Germinal center (tissue), 1 donor: Measurements from ENCODE around the gene DNASE1L3.
A peak's percentile ranks its signal among the peaks of the same experiment; 100 is the strongest.
"Not testable (repeated sequence)": the region's sequence is repeated elsewhere in the genome, so short reads cannot be mapped to it uniquely, and the experiment has no call there.

ENCODE experiments used
- DNase-seq: peaks from one replicate; pipeline ENCODE4 v3.0.0; 2012; ENCODE audit warnings: mixed read lengths, low spot score

The DNASE1L3 gene, protein sequence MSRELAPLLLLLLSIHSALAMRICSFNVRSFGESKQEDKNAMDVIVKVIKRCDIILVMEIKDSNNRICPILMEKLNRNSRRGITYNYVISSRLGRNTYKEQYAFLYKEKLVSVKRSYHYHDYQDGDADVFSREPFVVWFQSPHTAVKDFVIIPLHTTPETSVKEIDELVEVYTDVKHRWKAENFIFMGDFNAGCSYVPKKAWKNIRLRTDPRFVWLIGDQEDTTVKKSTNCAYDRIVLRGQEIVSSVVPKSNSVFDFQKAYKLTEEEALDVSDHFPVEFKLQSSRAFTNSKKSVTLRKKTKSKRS

GRCh38 chr3:58210761-58211460 lies at the start of gene DNASE1L3:
DNASE1L3 (minus strand) TSS chr3:58210972; CDS start chr3:58210906, 66 bp downstream.
- no peak for DNase-seq

DNA sequence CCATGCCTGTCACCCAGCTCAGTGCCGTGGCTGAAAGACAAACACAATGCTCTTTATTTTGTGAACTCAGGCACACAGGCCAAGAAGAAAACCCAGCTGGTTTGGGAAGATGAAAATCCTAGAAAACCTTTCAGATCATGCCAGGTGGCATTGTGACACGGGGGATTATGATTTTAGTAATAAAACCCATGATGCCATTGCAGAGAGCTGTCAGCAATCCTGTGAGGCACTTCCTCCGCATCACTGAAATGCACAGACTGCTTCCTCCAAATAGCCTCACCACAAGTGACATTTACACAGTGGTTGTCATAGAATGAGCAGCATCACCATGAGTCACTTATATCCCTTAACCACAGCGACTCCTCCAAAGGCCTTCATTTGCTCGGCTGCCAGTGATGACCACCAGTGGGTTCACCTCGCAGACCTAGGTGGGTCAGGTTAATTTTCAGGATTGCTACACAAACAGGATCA lies 49.5 kb upstream of the DNASE1L3 start:
- DNase-seq, result no peak

GRCh38 chr3:58258392-58259055 lies 47.8 kb upstream of the DNASE1L3 start:
- no peak for DNase-seq

GRCh38 chr3:58256511-58256910 lies 45.7 kb upstream of the DNASE1L3 start:
- DNase-seq, result no peak

DNA sequence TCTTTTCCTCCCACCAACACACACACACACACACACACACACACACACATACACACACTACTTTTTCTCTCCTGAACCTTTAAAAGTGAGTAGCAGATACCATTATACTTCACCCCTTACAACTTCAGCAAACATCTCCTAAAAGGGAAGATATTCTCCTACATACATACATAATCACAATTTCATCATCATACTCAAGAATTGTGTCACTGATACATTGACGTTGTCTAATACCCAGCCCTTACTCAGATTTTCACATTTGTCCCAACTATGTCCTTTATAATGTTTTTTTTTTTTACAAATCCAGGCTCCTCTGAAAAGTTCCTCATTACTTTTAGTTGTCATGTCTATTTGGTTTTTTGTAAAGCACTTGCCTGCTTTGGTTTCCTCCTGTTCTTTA lies 45.3 kb upstream of the DNASE1L3 start:
- no peak for DNase-seq

DNA sequence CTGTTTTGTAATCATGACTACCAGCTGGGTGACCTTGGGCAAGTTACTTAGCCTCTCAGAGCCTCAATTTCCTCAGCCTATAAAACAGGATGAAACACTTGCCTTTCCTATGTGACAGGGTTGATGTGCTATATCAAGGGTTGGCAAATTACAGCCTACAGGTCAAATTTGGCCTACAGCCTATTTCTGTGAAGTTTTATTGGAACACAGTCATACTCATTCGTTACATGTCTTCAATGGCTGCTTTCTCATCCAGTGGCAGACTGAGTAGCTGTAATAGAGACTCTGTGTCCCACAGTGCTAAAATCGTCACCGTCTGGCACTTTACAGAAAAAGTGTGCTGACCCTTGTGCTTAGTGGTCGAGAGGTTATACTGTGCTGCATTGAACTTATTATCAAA lies 43.4 kb upstream of the DNASE1L3 start:
- DNase-seq, result no peak

GRCh38 chr3:58251631-58252035 lies 40.9 kb upstream of the DNASE1L3 start:
- DNase-seq, result no peak

DNA sequence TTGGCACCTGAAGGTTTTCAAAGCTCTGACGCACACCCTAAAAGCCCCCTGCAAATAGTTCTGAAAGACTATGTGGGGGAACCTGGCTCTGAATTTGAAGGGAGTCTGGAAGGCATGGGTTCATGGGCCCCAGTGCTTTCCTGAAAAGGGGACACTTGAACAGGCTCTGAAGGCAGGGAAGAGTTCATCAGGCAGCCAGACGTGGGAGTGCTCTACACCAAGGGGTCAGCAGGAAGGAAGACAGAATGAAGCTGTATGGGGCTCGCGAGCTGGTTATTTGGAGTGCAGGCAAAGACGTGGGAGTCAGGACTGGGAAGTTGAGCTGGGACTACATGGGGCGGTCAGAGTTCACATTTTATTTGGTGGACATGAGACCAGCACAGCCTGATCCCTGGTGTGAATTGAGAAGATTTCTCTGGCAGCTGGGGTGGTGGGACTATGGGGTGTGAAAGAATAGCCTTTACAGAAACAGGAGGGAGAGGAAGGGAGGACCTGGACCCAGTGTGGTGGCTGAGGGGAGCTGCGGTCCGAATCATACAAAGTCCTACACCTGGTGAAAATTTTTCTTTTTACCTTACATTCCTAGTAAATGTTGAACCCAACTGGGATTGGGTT lies 39.4 kb upstream of the DNASE1L3 start:
- DNase-seq, result no peak

DNA sequence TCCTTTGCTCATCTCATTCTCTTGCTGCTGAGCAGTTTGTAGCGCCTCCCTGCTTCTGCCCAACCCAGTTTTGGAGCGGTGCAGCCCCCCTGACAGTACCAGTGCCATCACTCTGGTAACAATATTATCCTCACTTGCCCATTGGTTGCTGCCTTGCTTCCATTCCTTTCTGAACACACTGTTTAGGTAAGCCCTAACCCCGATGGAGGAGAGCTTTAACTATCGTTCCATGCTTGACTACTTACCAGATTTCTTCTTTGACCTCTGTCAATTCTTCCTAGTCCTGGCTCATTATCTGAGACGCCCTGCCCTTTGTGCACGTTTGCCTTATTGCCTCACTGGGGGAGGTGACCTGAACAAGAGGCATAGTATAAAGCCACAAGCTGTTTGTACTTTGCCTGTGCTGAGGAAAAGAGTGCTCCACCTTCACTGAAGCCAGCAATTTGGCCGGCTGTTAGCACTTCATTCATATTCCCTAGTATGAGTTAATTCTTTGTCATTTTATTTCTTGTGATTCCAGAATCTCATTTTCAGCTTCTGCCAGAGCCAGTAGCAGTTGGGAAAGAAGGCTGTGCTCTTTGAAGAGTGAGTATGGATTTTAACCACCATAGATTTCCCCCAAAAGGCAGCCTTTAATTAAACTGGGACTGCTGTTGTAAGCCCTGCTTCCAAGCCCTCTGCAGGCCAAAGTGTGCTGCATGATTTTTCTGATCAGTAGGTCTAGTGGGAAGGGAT lies 38.8 kb upstream of the DNASE1L3 start:
- no peak for DNase-seq

DNA sequence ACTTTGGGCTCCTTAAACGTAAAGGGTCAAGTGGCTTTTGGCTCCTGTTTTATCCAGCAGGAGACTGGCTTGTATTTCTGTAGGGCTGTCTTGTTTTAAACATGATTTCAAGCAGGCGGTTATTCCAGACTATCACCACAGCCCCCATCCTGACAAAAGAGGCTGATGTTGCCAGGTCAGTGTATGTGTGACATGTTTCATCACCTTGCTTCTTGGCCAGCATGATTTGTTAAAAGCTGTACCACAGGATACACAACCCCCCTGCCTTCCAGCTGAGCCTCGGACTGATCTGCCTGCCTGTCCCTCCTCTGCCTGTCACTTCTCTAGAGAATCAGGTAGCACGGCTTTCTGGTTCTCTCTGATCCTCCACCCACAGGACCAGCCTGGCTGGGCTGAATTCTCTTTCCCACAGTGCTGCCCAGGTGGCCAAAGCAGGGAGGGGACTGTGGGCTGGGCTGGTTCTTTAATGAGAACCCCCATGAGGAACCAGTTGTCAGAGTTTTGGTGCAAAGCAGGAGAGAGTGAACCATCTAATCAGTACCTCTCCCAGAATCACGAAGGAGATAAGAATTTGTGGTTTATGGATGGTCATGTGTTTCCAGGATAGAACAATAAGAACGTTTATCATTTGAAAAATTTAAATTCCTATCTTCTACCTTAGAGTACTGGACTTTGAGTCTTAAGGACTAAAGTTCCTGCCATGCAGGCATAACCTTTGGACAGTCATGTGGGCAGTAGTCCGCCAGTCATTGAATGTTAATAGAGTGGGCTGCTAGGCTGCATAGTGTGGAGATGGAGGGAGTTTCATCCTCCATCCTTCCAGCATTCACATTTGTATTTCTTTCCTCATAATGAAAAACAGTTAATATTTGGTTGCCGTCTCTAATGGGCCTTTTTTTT lies 35.6 kb upstream of the DNASE1L3 start:
- DNase-seq, result no peak

GRCh38 chr3:58243976-58244585 lies 33.3 kb upstream of the DNASE1L3 start:
- no peak for DNase-seq

GRCh38 chr3:58242860-58243259 lies 32.1 kb upstream of the DNASE1L3 start:
- DNase-seq, result not testable (repeated sequence)

GRCh38 chr3:58242340-58242739 lies 31.6 kb upstream of the DNASE1L3 start:
- no peak for DNase-seq

GRCh38 chr3:58241306-58242044 lies 30.7 kb upstream of the DNASE1L3 start:
- DNase-seq, result no peak

GRCh38 chr3:58238830-58239229 lies 28.1 kb upstream of the DNASE1L3 start:
- DNase-seq, result no peak

GRCh38 chr3:58237941-58238681 lies 27.3 kb upstream of the DNASE1L3 start:
- DNase-seq, result peak; percentile 68

GRCh38 chr3:58237238-58237940 lies 26.6 kb upstream of the DNASE1L3 start, which contains the start of gene ABHD6:
ABHD6 (plus strand) TSS chr3:58237792; CDS start chr3:58256587, 18,795 bp downstream.
- peak; percentile 93 for DNase-seq
